ENCODE data around the gene DAW1.

GRCh38 chr2:227822416-227823003 lies 48.9 kb upstream of the DAW1 start:
- TF ChIP-seq PKNOX1 (IDR thresholded peaks at IDR 0.05) (no peak), HDGF (IDR thresholded peaks at IDR 0.05; ENCODE audit: borderline replicate concordance) (no peak), TARDBP (IDR thresholded peaks at IDR 0.05) (no peak), SUZ12 (IDR thresholded peaks at IDR 0.05) (no peak), NFRKB (IDR thresholded peaks at IDR 0.05) (no peak), SP1 (IDR thresholded peaks at IDR 0.05) (no peak), FOXM1 (IDR thresholded peaks at IDR 0.05; ENCODE audit: borderline replicate concordance) (no peak), BHLHE40 (IDR thresholded peaks at IDR 0.05; ENCODE audit: borderline replicate concordance) (no peak), L3MBTL2 (conservative IDR thresholded peaks at IDR 0.05) (no peak), FOXK2 (IDR thresholded peaks at IDR 0.05) (no peak)

Measured in HEK293T (cell line).